Erythroblast (primary cell): Measurements from ENCODE around the gene CDC42BPG.

Experiments
- DNase-seq, 2 experiments: peaks; one replicate each; lab custom pipeline; 2025; lab: John Stamatoyannopoulos, UW
- GATA1 ChIP-seq: IDR thresholded peaks from 2 replicates; pipeline ENCODE4 v1.6.1; 2011; ENCODE audit warnings: low read depth, mild to moderate bottlenecking, control low read depth, low read length, moderate library complexity
- POLR2A ChIP-seq: IDR thresholded peaks from 2 replicates; pipeline ENCODE4 v1.6.1; 2011; ENCODE audit warnings: mild to moderate bottlenecking, low read length

Gene CDC42BPG

GRCh38 chr11:64875369-64876228 is 31.1 kb upstream of the CDC42BPG start:
- DNase-seq = no peak
- TF ChIP-seq GATA1 (no peak), POLR2A (peak; percentile 20)

GRCh38 chr11:64874308-64875240 is 30.1 kb upstream of the CDC42BPG start:
- TF ChIP-seq GATA1 = no peak
- no peak for TF ChIP-seq POLR2A
- no peak for DNase-seq

GRCh38 chr11:64872790-64873488 is 28.5 kb upstream of the CDC42BPG start:
- no peak for DNase-seq
- TF ChIP-seq POLR2A (no peak), GATA1 (no peak)

GRCh38 chr11:64871492-64871891 is 27.0 kb upstream of the CDC42BPG start:
- no peak for TF ChIP-seq POLR2A
- no peak for TF ChIP-seq GATA1
- DNase-seq = no peak

- TF ChIP-seq GATA1 (no peak), POLR2A (no peak)
- no peak for DNase-seq
These were observed 26.5 kb upstream of the CDC42BPG start for GRCh38 chr11:64870893-64871466.

- DNase-seq = peak; percentile 86 to 91
- TF ChIP-seq POLR2A (peak; percentile 30), GATA1 (no peak)
These were observed 25.9 kb upstream of the CDC42BPG start for GRCh38 chr11:64870176-64870892.

GRCh38 chr11:64869571-64870175 is 25.2 kb upstream of the CDC42BPG start:
- no peak for TF ChIP-seq POLR2A
- TF ChIP-seq GATA1 = no peak
- DNase-seq = no peak

- no peak for TF ChIP-seq POLR2A
- no peak for TF ChIP-seq GATA1
- no peak for DNase-seq
These were observed 24.6 kb upstream of the CDC42BPG start for GRCh38 chr11:64868904-64869570.

- no peak for TF ChIP-seq GATA1
- TF ChIP-seq POLR2A = no peak
- DNase-seq = no peak
These were observed 23.5 kb upstream of the CDC42BPG start for GRCh38 chr11:64867748-64868462.

GRCh38 chr11:64866173-64866491 is 21.7 kb upstream of the CDC42BPG start:
- no peak for DNase-seq
- no peak for TF ChIP-seq POLR2A
- no peak for TF ChIP-seq GATA1
